IMR-90 (cell line): ENCODE results near the gene CSAD. TPM values are rescaled to one million over a fixed set of nuclear protein-coding genes. Genes with fewer than 3 reads are reported as not detected.

Source experiments
- ATAC-seq: fragments of 200-7000 bp; cut with Tn5 transposase; 2 replicates; pipeline ENCODE4 v1.9.1; 2020; ENCODE audit warnings: low read depth, mild to moderate bottlenecking, moderate library complexity
- BruUV-seq: library from RNA; stranded (reverse); fragments of 400-500 nt; replicated peaks from 2 replicates; lab custom pipeline; 2021; lab: Mats Ljungman, UMichigan
- CTCF ChIA-PET: fragments of 300-600 bp; formaldehyde crosslinking; extraction: SDS; loops from one replicate; lab custom pipeline; 2021; ENCODE audit warnings: antibody characterized with exemption; lab: Yijun Ruan, JAX
- POLR2A ChIA-PET: fragments of 300-600 bp; sonication (Branson Sonifier 250); formaldehyde crosslinking; loops from one replicate; lab custom pipeline; 2022; ENCODE audit warnings: antibody characterized with exemption; ENCODE audit not compliant: unreplicated experiment; lab: Charles Lee
- DNase-seq: peaks from one replicate; pipeline ENCODE4 v3.0.0; 2013
- H2AFZ ChIP-seq: replicated peaks from 2 replicates; pipeline ENCODE3; 2013; ENCODE audit warnings: low read length, mild to moderate bottlenecking; ENCODE audit not compliant: poor library complexity
- H2AK5ac ChIP-seq: 2 replicates; pipeline ENCODE4 v1.6.1; 2013; ENCODE audit warnings: low read depth, low read length, inconsistent platforms
- H2AK9ac ChIP-seq: replicated peaks from 2 replicates; pipeline ENCODE3; 2013; ENCODE audit warnings: mild to moderate bottlenecking, low read depth, low read length, moderate library complexity; ENCODE audit not compliant: poor library complexity
- H2BK120ac ChIP-seq: 2 replicates; pipeline ENCODE4 v1.6.1; 2013; ENCODE audit warnings: low read depth, low read length, inconsistent platforms
- H2BK15ac ChIP-seq: 3 replicates; pipeline ENCODE4 v1.6.1; 2013; ENCODE audit warnings: low read depth, low read length, inconsistent platforms
- H2BK20ac ChIP-seq: 2 replicates; pipeline ENCODE4 v1.6.1; 2013; ENCODE audit warnings: low read depth, mild to moderate bottlenecking, inconsistent platforms, low read length, moderate library complexity
- H2BK5ac ChIP-seq: 2 replicates; pipeline ENCODE4 v1.6.1; 2013; ENCODE audit warnings: mild to moderate bottlenecking, low read depth, low read length, inconsistent platforms; ENCODE audit not compliant: poor library complexity, severe bottlenecking
- H3K14ac ChIP-seq: replicated peaks from 2 replicates; pipeline ENCODE4 v1.6.1; 2013; ENCODE audit warnings: low read depth, low read length, inconsistent platforms
- H3K18ac ChIP-seq: 2 replicates; pipeline ENCODE4 v1.6.1; 2013; ENCODE audit warnings: low read depth, low read length, control low read depth
- H3K23ac ChIP-seq: 2 replicates; pipeline ENCODE4 v1.6.1; 2013; ENCODE audit warnings: low read depth, low read length, inconsistent platforms
- H3K27ac ChIP-seq: 2 replicates; pipeline ENCODE4 v1.5.1; 2013; ENCODE audit warnings: mild to moderate bottlenecking, control low read depth, low read length; ENCODE audit not compliant: insufficient read depth
- H3K27me3 ChIP-seq: 2 replicates; pipeline ENCODE4 v1.6.1; 2013; ENCODE audit warnings: low read length; ENCODE audit not compliant: control insufficient read depth, insufficient read depth
- H3K36me3 ChIP-seq: 2 replicates; pipeline ENCODE4 v1.6.1; 2013; ENCODE audit warnings: low read length, mixed read lengths; ENCODE audit not compliant: control insufficient read depth, insufficient read depth
- H3K4ac ChIP-seq: 2 replicates; pipeline ENCODE4 v1.6.1; 2013; ENCODE audit warnings: low read depth, low read length, inconsistent platforms
- H3K4me1 ChIP-seq: 2 replicates; pipeline ENCODE4 v1.6.1; 2013; ENCODE audit warnings: low read length, mixed read lengths; ENCODE audit not compliant: control insufficient read depth, insufficient read depth
- H3K4me2 ChIP-seq: 2 replicates; pipeline ENCODE4 v1.6.1; 2013; ENCODE audit warnings: low read depth, mild to moderate bottlenecking, control low read depth, low read length, moderate library complexity
- H3K4me3 ChIP-seq: 2 replicates; pipeline ENCODE4 v1.5.1; 2013; ENCODE audit warnings: low read depth, mild to moderate bottlenecking, control low read depth, low read length, moderate library complexity; ENCODE audit not compliant: insufficient read depth
- H3K56ac ChIP-seq: 2 replicates; pipeline ENCODE4 v1.6.1; 2013; ENCODE audit warnings: low read length, inconsistent platforms; ENCODE audit not compliant: insufficient read depth; ENCODE audit errors: extremely low read depth
- H3K79me1 ChIP-seq, 2 experiments: 2 replicates each; pipeline ENCODE4 v1.6.1; 2013; ENCODE audit warnings: low read length in 2 of 2, inconsistent platforms in 1 of 2, low read depth in 1 of 2
- H3K9ac ChIP-seq: 2 replicates; pipeline ENCODE4 v1.6.1; 2013; ENCODE audit warnings: low read depth, low read length, control low read depth
- H3K9me1 ChIP-seq: 2 replicates; pipeline ENCODE4 v1.6.1; 2013; ENCODE audit warnings: low read length, inconsistent platforms; ENCODE audit not compliant: insufficient read depth
- H3K9me3 ChIP-seq: 2 replicates; pipeline ENCODE4 v1.6.1; 2013; ENCODE audit warnings: low read length; ENCODE audit not compliant: control insufficient read depth, insufficient read depth
- H4K20me1 ChIP-seq: 2 replicates; pipeline ENCODE4 v1.6.1; 2013; ENCODE audit warnings: low read length, inconsistent platforms; ENCODE audit not compliant: insufficient read depth
- H4K5ac ChIP-seq: 2 replicates; pipeline ENCODE4 v1.6.1; 2013; ENCODE audit warnings: mild to moderate bottlenecking, low read depth, low read length, control low read depth
- H4K8ac ChIP-seq, 2 experiments: 2 replicates each; pipeline ENCODE4 v1.6.1; 2013; ENCODE audit warnings: low read depth in 2 of 2, low read length in 2 of 2, control low read depth in 1 of 2, inconsistent platforms in 1 of 2
- H4K91ac ChIP-seq: 2 replicates; pipeline ENCODE4 v1.6.1; 2013; ENCODE audit warnings: low read depth, low read length, inconsistent platforms; ENCODE audit not compliant: insufficient read depth
- BHLHE40 ChIP-seq: fragments of 150-350 bp; IDR thresholded peaks from 2 replicates; pipeline ENCODE4 v1.6.1; 2016; ENCODE audit warnings: mild to moderate bottlenecking, low read depth, low read length
- CEBPB ChIP-seq: IDR thresholded peaks from 2 replicates; pipeline ENCODE4 v1.6.1; 2012; ENCODE audit warnings: low read depth, low read length, improper control_type of control experiment
- ELK1 ChIP-seq: fragments of 150-350 bp; IDR thresholded peaks from 2 replicates; pipeline ENCODE4 v1.6.1; 2016; ENCODE audit warnings: low read depth, mild to moderate bottlenecking, low read length, moderate library complexity, borderline replicate concordance
- FOS ChIP-seq: fragments of 150-350 bp; IDR thresholded peaks from 2 replicates; pipeline ENCODE4 v1.6.1; 2016; ENCODE audit warnings: low read depth, low read length
- MAZ ChIP-seq: IDR thresholded peaks from 2 replicates; pipeline ENCODE4 v1.6.1; 2012; ENCODE audit warnings: low read depth, mild to moderate bottlenecking, low read length, improper control_type of control experiment, moderate library complexity, borderline replicate concordance
- MXI1 ChIP-seq: IDR thresholded peaks from 2 replicates; pipeline ENCODE4 v1.6.1; 2012; ENCODE audit warnings: low read depth, mild to moderate bottlenecking, low read length, moderate library complexity, borderline replicate concordance
- NFE2L2 ChIP-seq: fragments of 150-350 bp; IDR thresholded peaks from 2 replicates; pipeline ENCODE4 v1.6.1; 2016; ENCODE audit warnings: low read depth, mild to moderate bottlenecking, low read length
- RCOR1 ChIP-seq: IDR thresholded peaks from 2 replicates; pipeline ENCODE4 v1.6.1; 2012; ENCODE audit warnings: mild to moderate bottlenecking, low read length, improper control_type of control experiment; ENCODE audit not compliant: insufficient replicate concordance
- RFX5 ChIP-seq: IDR thresholded peaks from 2 replicates; pipeline ENCODE4 v1.8.0; 2012; ENCODE audit warnings: low read depth, mild to moderate bottlenecking, low read length, moderate library complexity
- USF2 ChIP-seq: fragments of 150-350 bp; IDR thresholded peaks from 2 replicates; pipeline ENCODE4 v1.6.1; 2017; ENCODE audit warnings: mild to moderate bottlenecking, antibody characterized with exemption, low read length, low read depth
- WGBS, 2 experiments: methylation state at CpG; one replicate each; pipeline versions ENCODE4 v1.1.5 to v1.1.7; 2013; ENCODE audit warnings: missing lambda C conversion rate in 2 of 2; ENCODE audit not compliant: insufficient read length in 1 of 2; ENCODE audit errors: extremely low coverage in 2 of 2; 5-methylcytosine and 5-hydroxymethylcytosine counted together
- dilution Hi-C: fragments of 300-500 bp; cut with HindIII; formaldehyde crosslinking; loops from one replicate; pipeline ENCODE4 v1.14.3; 2018; ENCODE audit warnings: low sequenced_read_pairs; ENCODE audit not compliant: unreplicated experiment
- in situ Hi-C: fragments of 300-500 bp; cut with MboI; formaldehyde crosslinking; loops from 3 replicates; pipeline ENCODE4 v1.14.3; 2019; ENCODE audit warnings: low sequenced_read_pairs, inconsistent platforms, mixed read lengths
- intact Hi-C: fragments of 100-400 bp; cut with micrococcal nuclease; formaldehyde crosslinking; loops from 2 replicates; pipeline ENCODE4 v1.10.0; 2022
- polyA plus RNA-seq, 3 experiments: library from polyadenylated mRNA; depleted of rRNA; stranded (reverse); fragments of >200 nt; gene quantifications; 2 replicates each; pipeline ENCODE4 v1.2.3, GENCODE V29; 2012; ENCODE audit warnings: low replicate concordance in 1 of 3
- total RNA-seq: library from RNA; depleted of rRNA; stranded (reverse); fragments of >200 nt; gene quantifications from 2 replicates; pipeline ENCODE4 v1.2.3, GENCODE V29; 2012

Gene CSAD
- total and polyA plus RNA-seq, 2 of the 4 experiments (the other 2 are of a cell fraction), result 5.4 to 45.6 TPM

- H4K8ac ChIP-seq, result no peak overlapping the region
- no peaks in the 10 kb centered on the region for H3K27me3 ChIP-seq
- dilution Hi-C loops, result no loop called here
- POLR2A ChIA-PET, result interaction anchor here (0.5 kb wide), 2 partner anchors 67 to 107 kb away, joined by 4 read pairs; no protein-coding TSS in a partner anchor
- no peak overlapping the region for H2BK15ac ChIP-seq
- no peak overlapping the region for H3K56ac ChIP-seq
- TF ChIP-seq MAZ, result no peak
- no peak for TF ChIP-seq ELK1
- no peak for TF ChIP-seq FOS
- TF ChIP-seq NFE2L2, result no peak
- TF ChIP-seq RFX5, result no peak
- TF ChIP-seq MXI1, result no peak
- TF ChIP-seq RCOR1, result no peak
- TF ChIP-seq CEBPB, result no peak
- no peak for TF ChIP-seq BHLHE40
- TF ChIP-seq USF2, result no peak
- BruUV-seq, result no TSS peak
- H3K9me3 ChIP-seq, result no peaks in the 10 kb centered on the region
- peaks cover 24 to 50% of the 10 kb centered on the region in 2 experiments for H3K79me1 ChIP-seq
- no peak overlapping the region for H3K27ac ChIP-seq
- no peak overlapping the region for H2AK5ac ChIP-seq
- H2BK20ac ChIP-seq, result no peak overlapping the region
- in situ Hi-C loops, result loop anchor here (5.0 kb wide), 1 partner anchor 120 kb away; no protein-coding TSS in a partner anchor
- no peak overlapping the region for H3K9ac ChIP-seq
- H3K9me1 ChIP-seq, result peaks cover 12% of the 10 kb centered on the region
- H3K4me1 ChIP-seq, result peaks cover 7% of the 10 kb centered on the region
- H4K91ac ChIP-seq, result no peak overlapping the region
- WGBS, 2 experiments, result 86% methylated on average over 4 of the region's 15 CpGs; no CpG with 5 or more reads in 1 of the 2 experiments
- H3K36me3 ChIP-seq, result peaks cover 50% of the 10 kb centered on the region
- CTCF ChIA-PET, result interaction anchor here (1.3 kb wide), 1 partner anchor 92 kb away, joined by 3 read pairs; no protein-coding TSS in a partner anchor
- intact Hi-C loops, result no loop called here
- 0 out of 2 replicates have a peak, but pooled peaks cover 8% of the 10 kb centered on the region for H4K20me1 ChIP-seq
- H3K14ac ChIP-seq, result no peak overlapping the region
- no peak overlapping the region for H3K23ac ChIP-seq
- no peak overlapping the region for H4K5ac ChIP-seq
- H3K4ac ChIP-seq, result no peak overlapping the region
- H3K18ac ChIP-seq, result no peak overlapping the region
- no peak overlapping the region for H2AK9ac ChIP-seq
- no peak overlapping the region for H3K4me2 ChIP-seq
- no peak overlapping the region for H2BK120ac ChIP-seq
- H3K4me3 ChIP-seq, result no peak overlapping the region
- ATAC-seq, result no peak
- H2BK5ac ChIP-seq, result no peak overlapping the region
- DNase-seq, result no peak
- no peak overlapping the region for H2AFZ ChIP-seq
Observed at GRCh38 chr12:53187145-53187899, 6.6 kb upstream of the CSAD start.
